H9 (cell line): ENCODE results near the gene DPP6. TPM values are rescaled to one million over a fixed set of nuclear protein-coding genes. Genes with fewer than 3 reads are reported as not detected.
A peak's percentile ranks its signal among the peaks of the same experiment; 100 is the strongest.

Experiments used
- DNase-seq: peaks from one replicate; pipeline ENCODE4 v3.0.0-alpha.2; 2017
- H2AFZ ChIP-seq: one replicate; pipeline ENCODE4 v1.6.1; 2013; ENCODE audit warnings: mild to moderate bottlenecking, low read length, control low read depth, moderate library complexity
- H2AK5ac ChIP-seq: 2 replicates; pipeline ENCODE4 v1.6.1; 2013; ENCODE audit warnings: low read length, control low read depth, mixed read lengths; ENCODE audit not compliant: insufficient read length
- H2BK120ac ChIP-seq: one replicate; pipeline ENCODE4 v1.6.1; 2013; ENCODE audit warnings: low read depth, mild to moderate bottlenecking, low read length, control low read depth, inconsistent platforms; ENCODE audit not compliant: poor library complexity, severe bottlenecking
- H2BK12ac ChIP-seq: 2 replicates; pipeline ENCODE4 v1.6.1; 2013; ENCODE audit warnings: low read length, control low read depth, mixed read lengths, low read depth; ENCODE audit not compliant: insufficient read length
- H2BK15ac ChIP-seq: 2 replicates; pipeline ENCODE4 v1.6.1; 2013; ENCODE audit warnings: low read depth, low read length, control low read depth
- H2BK20ac ChIP-seq: one replicate; pipeline ENCODE4 v1.6.1; 2013; ENCODE audit warnings: low read depth, mild to moderate bottlenecking, low read length, control low read depth, inconsistent platforms; ENCODE audit not compliant: poor library complexity, severe bottlenecking
- H2BK5ac ChIP-seq: 2 replicates; pipeline ENCODE4 v1.6.1; 2013; ENCODE audit warnings: low read length, control low read depth, mixed read lengths; ENCODE audit not compliant: insufficient read length
- H3K14ac ChIP-seq: 2 replicates; pipeline ENCODE4 v1.6.1; 2013; ENCODE audit warnings: low read length, control low read depth; ENCODE audit not compliant: insufficient read depth
- H3K18ac ChIP-seq: 2 replicates; pipeline ENCODE4 v1.6.1; 2013; ENCODE audit warnings: low read depth, mild to moderate bottlenecking, mixed read lengths, low read length, control low read depth; ENCODE audit not compliant: insufficient read length
- H3K23ac ChIP-seq: 2 replicates; pipeline ENCODE4 v1.6.1; 2013; ENCODE audit warnings: low read length, control low read depth, mixed read lengths, low read depth; ENCODE audit not compliant: insufficient read length
- H3K23me2 ChIP-seq: 2 replicates; pipeline ENCODE4 v1.6.1; 2013; ENCODE audit warnings: low read depth, mild to moderate bottlenecking, mixed read lengths, low read length, control low read depth; ENCODE audit not compliant: insufficient read length, poor library complexity, severe bottlenecking
- H3K27ac ChIP-seq: 2 replicates; pipeline ENCODE4 v1.5.1; 2013; ENCODE audit warnings: low read length, control low read depth, mixed read lengths, low read depth; ENCODE audit not compliant: insufficient read length
- H3K27me3 ChIP-seq: 2 replicates; pipeline ENCODE4 v1.6.1; 2013; ENCODE audit warnings: low read length, control low read depth, inconsistent platforms; ENCODE audit not compliant: insufficient read depth
- H3K4ac ChIP-seq: 2 replicates; pipeline ENCODE4 v1.6.1; 2013; ENCODE audit warnings: low read depth, mild to moderate bottlenecking, control low read depth, inconsistent platforms, low read length, moderate library complexity
- H3K4me1 ChIP-seq: 2 replicates; pipeline ENCODE4 v1.6.1; 2013; ENCODE audit warnings: low read length, control low read depth, inconsistent platforms; ENCODE audit not compliant: insufficient read depth
- H3K4me2 ChIP-seq: 2 replicates; pipeline ENCODE4 v1.6.1; 2013; ENCODE audit warnings: low read length, control low read depth, mixed read lengths; ENCODE audit not compliant: insufficient read length, insufficient read depth
- H3K56ac ChIP-seq: 2 replicates; pipeline ENCODE4 v1.6.1; 2013; ENCODE audit warnings: low read depth, mild to moderate bottlenecking, mixed read lengths, low read length, control low read depth; ENCODE audit not compliant: insufficient read length
- H3K79me1 ChIP-seq: 2 replicates; pipeline ENCODE4 v1.6.1; 2013; ENCODE audit warnings: low read depth, mild to moderate bottlenecking, moderate library complexity, low read length, control low read depth, inconsistent platforms; ENCODE audit not compliant: insufficient read depth, poor library complexity, severe bottlenecking
- H3K79me2 ChIP-seq: 2 replicates; pipeline ENCODE4 v1.6.1; 2013; ENCODE audit warnings: low read length, control low read depth, inconsistent platforms; ENCODE audit not compliant: insufficient read depth
- H3K9ac ChIP-seq: 2 replicates; pipeline ENCODE4 v1.6.1; 2013; ENCODE audit warnings: low read length, control low read depth, mixed read lengths; ENCODE audit not compliant: insufficient read length; ENCODE audit errors: extremely low read depth
- H3K9me3 ChIP-seq: one replicate; pipeline ENCODE4 v1.6.1; 2013; ENCODE audit warnings: low read depth, low read length, inconsistent platforms; ENCODE audit not compliant: control insufficient read depth
- H3T11ph ChIP-seq: one replicate; pipeline ENCODE4 v1.6.1; 2013; ENCODE audit warnings: mild to moderate bottlenecking, low read length, control low read depth, inconsistent platforms
- H4K20me1 ChIP-seq: one replicate; pipeline ENCODE4 v1.6.1; 2013; ENCODE audit not compliant: control insufficient read depth, insufficient read length, insufficient read depth
- H4K5ac ChIP-seq: 2 replicates; pipeline ENCODE4 v1.6.1; 2013; ENCODE audit warnings: low read depth, mild to moderate bottlenecking, mixed read lengths, low read length, control low read depth; ENCODE audit not compliant: insufficient read length
- H4K8ac ChIP-seq: replicated peaks from 2 replicates; pipeline ENCODE4 v1.6.1; 2013; ENCODE audit warnings: low read length, control low read depth, mixed read lengths, low read depth; ENCODE audit not compliant: insufficient read length
- H4K91ac ChIP-seq: 2 replicates; pipeline ENCODE4 v1.6.1; 2013; ENCODE audit warnings: low read depth, mild to moderate bottlenecking, moderate library complexity, mixed read lengths, low read length, control low read depth; ENCODE audit not compliant: insufficient read length
- H3K27ac Mint-ChIP-seq, 3 experiments: 2 replicates in 2 of 3; 3 replicates in 1 of 3; pipeline ENCODE4 v1.8.0; 2020 to 2021; ENCODE audit warnings: mixed read lengths in 3 of 3, mild to moderate bottlenecking in 1 of 3, moderate library complexity in 1 of 3
- H3K27me3 Mint-ChIP-seq: 2 replicates; pipeline ENCODE4 v1.8.0; 2021; ENCODE audit warnings: low read depth, mild to moderate bottlenecking, moderate library complexity, mixed read lengths
- H3K36me3 Mint-ChIP-seq, 3 experiments: 2 replicates in 2 of 3; 3 replicates in 1 of 3; pipeline ENCODE4 v1.8.0; 2020 to 2021; ENCODE audit warnings: low read depth in 3 of 3, mixed read lengths in 3 of 3; ENCODE audit not compliant: insufficient read depth in 1 of 3
- H3K4me1 Mint-ChIP-seq, 2 experiments: 2 replicates each; pipeline ENCODE4 v1.8.0; 2020; ENCODE audit warnings: mixed read lengths in 2 of 2
- H3K4me3 Mint-ChIP-seq, 2 experiments: 2 replicates in 1 of 2; 3 replicates in 1 of 2; pipeline ENCODE4 v1.8.0; 2020 to 2021; ENCODE audit warnings: mild to moderate bottlenecking in 2 of 2, mixed read lengths in 2 of 2, moderate library complexity in 1 of 2
- H3K9me3 Mint-ChIP-seq, 2 experiments: 2 replicates in 1 of 2; 3 replicates in 1 of 2; pipeline ENCODE4 v1.8.0; 2020; ENCODE audit warnings: mild to moderate bottlenecking in 2 of 2, mixed read lengths in 2 of 2, moderate library complexity in 1 of 2
- CTCF ChIP-seq: fragments of 200-600 bp; sonication (generic); conservative IDR thresholded peaks from 3 replicates; pipeline ENCODE4 v1.8.0; 2021; ENCODE audit warnings: antibody characterized with exemption, mild to moderate bottlenecking
- WGBS: extraction: QIAGEN DNeasy Blood & Tissue Kit; methylation state at CpG from one replicate; pipeline ENCODE4 v1.1.7; 2013; ENCODE audit warnings: missing lambda C conversion rate, low lambda C conversion rate, mixed read lengths; ENCODE audit not compliant: insufficient read length; ENCODE audit errors: extremely low coverage; 5-methylcytosine and 5-hydroxymethylcytosine counted together
- total RNA-seq: library from RNA; stranded (reverse); gene quantifications from 2 replicates; pipeline ENCODE4 v1.2.1, GENCODE V29; 2021

DPP6 gene
- total RNA-seq, 1 experiment from 2014 or later = 4.5 TPM

DNA sequence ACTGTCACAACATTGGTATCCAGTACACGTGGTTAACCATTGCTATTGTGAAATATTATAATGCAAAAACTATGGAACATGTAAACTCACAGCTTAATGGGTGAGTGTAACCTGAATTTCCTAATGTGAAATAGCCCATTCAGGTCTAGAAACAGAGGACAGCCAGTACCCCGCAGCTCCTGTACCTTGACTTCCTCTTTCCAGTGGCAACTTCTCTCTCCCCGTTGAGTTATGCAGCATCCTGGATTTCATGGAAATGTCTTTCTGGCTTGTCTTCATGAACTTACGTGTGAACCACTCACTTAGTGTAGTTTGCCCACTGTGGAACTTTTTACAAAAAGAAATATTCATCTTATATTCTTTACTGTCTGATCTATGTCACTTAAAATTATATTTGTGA lies 384.4 kb downstream of the DPP6 start:
- WGBS = no CpG with 5 or more reads among the region's 4 CpGs
- no peak overlapping the region for H2BK12ac ChIP-seq
- H4K20me1 ChIP-seq = no peaks in the 10 kb centered on the region
- H2BK15ac ChIP-seq = no peak overlapping the region
- Mint-ChIP-seq H3K4me1 (no peaks in the 10 kb centered on the region), H3K4me3 (no peak overlapping the region), H3K27me3 (no peaks in the 10 kb centered on the region), H3K36me3 (no peaks in the 10 kb centered on the region), H3K9me3 (no peaks in the 10 kb centered on the region), H3K27ac (peak overlapping the region in 1 of 3 experiments; percentile 10; a peak in 1 of 7 replicates)
- no peak overlapping the region for H3K18ac ChIP-seq
- H3K23me2 ChIP-seq = no peaks in the 10 kb centered on the region
- H3K4me1 ChIP-seq = no peaks in the 10 kb centered on the region
- no peak overlapping the region for H2BK120ac ChIP-seq
- H3K27ac ChIP-seq = no peak overlapping the region
- H2AFZ ChIP-seq = no peak overlapping the region
- DNase-seq = no peak
- no peak overlapping the region for H3K4me2 ChIP-seq
- no peaks in the 10 kb centered on the region for H3K9me3 ChIP-seq
- H3K4ac ChIP-seq = no peak overlapping the region
- H2BK5ac ChIP-seq = no peak overlapping the region
- no peaks in the 10 kb centered on the region for H3K79me2 ChIP-seq
- TF ChIP-seq CTCF = no peak
- no peak overlapping the region for H3K23ac ChIP-seq
- H4K91ac ChIP-seq = no peak overlapping the region
- no peaks in the 10 kb centered on the region for H3K79me1 ChIP-seq
- no peak overlapping the region for H3K56ac ChIP-seq
- H3K9ac ChIP-seq = no peak overlapping the region
- no peak overlapping the region for H3T11ph ChIP-seq
- H2BK20ac ChIP-seq = no peak overlapping the region
- H3K27me3 ChIP-seq = no peaks in the 10 kb centered on the region
- H4K5ac ChIP-seq = no peak overlapping the region
- H3K14ac ChIP-seq = no peak overlapping the region
- H2AK5ac ChIP-seq = no peak overlapping the region
- H4K8ac ChIP-seq = no peak overlapping the region
